ENCODE measurements around the gene PNPLA7. TPM values are rescaled to one million over a fixed set of nuclear protein-coding genes. Genes with fewer than 3 reads are reported as not detected.

PNPLA7 gene
- total and polyA plus RNA-seq, 2 of the 13 experiments (the other 11 are each of a cell fraction or from before 2014, with no cell fraction given) = 0.42 to 1.5 TPM

DNA sequence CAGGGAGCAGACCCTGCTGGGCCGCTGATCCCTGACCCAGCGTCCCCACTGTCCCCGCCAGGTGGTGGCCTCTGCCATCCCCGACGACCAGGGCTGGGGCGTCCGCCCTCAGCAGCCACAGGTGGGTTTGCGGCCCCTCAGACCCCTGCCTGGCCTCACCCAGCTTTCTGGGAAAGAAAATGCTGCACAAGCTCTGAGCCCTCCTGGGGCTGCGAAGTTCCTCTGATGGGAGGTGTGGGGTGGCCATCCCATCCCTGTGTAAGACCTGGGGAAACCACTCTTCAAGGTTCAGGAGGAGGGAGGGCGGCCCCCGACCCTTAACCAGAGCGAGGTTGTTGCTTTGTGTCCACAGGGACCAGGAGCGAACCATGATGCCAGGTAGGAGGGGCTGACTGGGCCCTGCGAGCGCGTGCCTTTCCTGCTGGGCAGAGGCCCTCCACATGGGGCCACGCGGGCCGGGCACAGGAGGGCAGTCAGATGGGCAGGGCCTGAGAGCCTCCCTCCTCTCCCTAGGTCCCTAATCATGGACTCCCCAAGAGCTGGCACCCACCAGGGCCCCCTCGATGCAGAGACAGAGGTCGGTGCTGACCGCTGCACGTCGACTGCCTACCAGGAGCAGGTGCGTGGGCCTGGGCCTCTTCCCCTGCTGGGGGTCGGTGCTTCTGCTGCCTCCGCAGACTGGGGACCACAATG lies 119.3 kb downstream of the PNPLA7 start:
- ATAC-seq (no peak), FAIRE-seq (no peak), DNase-seq (ENCODE audit: low spot score) (no peak)
- intact Hi-C loops (cut with micrococcal nuclease; ENCODE audit: unreplicated experiment) = no loop called here
- CTCF ChIA-PET (ENCODE audit: low intra/inter-chr PET ratio, low total read pairs) = no interaction called here
- H3K27me3 ChIP-seq (ENCODE audit: control insufficient read depth in 1 of 2, insufficient read depth in 2 of 2, low read length in 2 of 2) = peaks cover 0 to 4% of the 10 kb centered on the region in 2 experiments; a peak in 1 of 5 replicates
- H3K4me1 ChIP-seq (ENCODE audit: insufficient read depth, low read length) = peaks cover 10% of the 10 kb centered on the region
- H3K9me3 ChIP-seq (ENCODE audit: low read length) = no peaks in the 10 kb centered on the region
- H3K79me2 ChIP-seq (ENCODE audit: insufficient read depth, low read length) = no peaks in the 10 kb centered on the region
- in situ Hi-C loops (cut with HindIII; ENCODE audit: extremely low pct_ligation_motif_present, low pct_unique_long_range_greater_than_20kb) = no loop called here
- H3K36me3 ChIP-seq (replicated peaks in 1 of 2; ENCODE audit: control insufficient read depth in 1 of 2, insufficient read depth in 2 of 2, low read length in 2 of 2) = no peaks in the 10 kb centered on the region
- H3K27ac ChIP-seq (ENCODE audit: extremely low read length, insufficient read depth, low read length) = no peak overlapping the region
- no peak overlapping the region for H3K4me2 ChIP-seq (ENCODE audit: low read depth, low read length)
- H4K20me1 ChIP-seq (ENCODE audit: insufficient read depth, low read length) = no peaks in the 10 kb centered on the region
- no peak overlapping the region for H2AFZ ChIP-seq (ENCODE audit: low read length)
- H3K9ac ChIP-seq (ENCODE audit: insufficient read depth, low read depth, low read length) = no peak overlapping the region
- peak; percentile 30 for TF ChIP-seq AGO2 (optimal IDR thresholded peaks at IDR 0.05; ENCODE audit: low read depth, low read length)
- peak; percentile 6 for TF ChIP-seq HNRNPLL (IDR thresholded peaks at IDR 0.05; ENCODE audit: low read depth, low read length, poor library complexity, severe bottlenecking)
- no peak for TF ChIP-seq JUND (CRISPR knock-in tag; IDR thresholded peaks at IDR 0.05)
- TF ChIP-seq, protein P1, sequence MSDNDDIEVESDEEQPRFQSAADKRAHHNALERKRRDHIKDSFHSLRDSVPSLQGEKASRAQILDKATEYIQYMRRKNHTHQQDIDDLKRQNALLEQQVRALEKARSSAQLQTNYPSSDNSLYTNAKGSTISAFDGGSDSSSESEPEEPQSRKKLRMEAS (IDR thresholded peaks at IDR 0.05) = 0 out of 2 replicates have a peak, but pooled peaks have one; percentile 5
- TF ChIP-seq AGO1 (IDR thresholded peaks at IDR 0.05; ENCODE audit: low read depth, low read length, poor library complexity, severe bottlenecking) = peak; percentile 21
- TF ChIP-seq ZNF10 (CRISPR knock-in tag; IDR thresholded peaks at IDR 0.05; ENCODE audit: borderline replicate concordance, low read depth) = no peak
- POLR2A ChIA-PET = interaction anchor here (1.9 kb wide), 2 partner anchors 10 to 11 kb away, joined by 6 to 7 read pairs; partner anchors contain the start of gene ENTPD8
- no TSS peak for BruUV-seq (replicated peaks)
- no peak overlapping the region for H3K4me3 ChIP-seq (replicated peaks in 1 of 3; ENCODE audit: insufficient read depth in 1 of 3, low read depth in 2 of 3, low read length in 3 of 3)
- 69% methylated on average over 4 of the region's 27 CpGs for WGBS (ENCODE audit: low lambda C conversion rate)

Data from HepG2 (cell line).